GM20000 (cell line): Measurements from ENCODE around the gene DLG2.

Experiments used
- DNase-seq: peaks from one replicate; pipeline ENCODE4 v3.0.0; 2012; ENCODE audit warnings: low spot score
- TF ChIP-seq, protein P1 (sequence below): IDR thresholded peaks from 2 replicates; pipeline ENCODE4 v1.5.1; 2012; ENCODE audit warnings: mild to moderate bottlenecking, control low read depth; ENCODE audit errors: extremely low read depth, missing control alignments

The DLG2 gene

DNA sequence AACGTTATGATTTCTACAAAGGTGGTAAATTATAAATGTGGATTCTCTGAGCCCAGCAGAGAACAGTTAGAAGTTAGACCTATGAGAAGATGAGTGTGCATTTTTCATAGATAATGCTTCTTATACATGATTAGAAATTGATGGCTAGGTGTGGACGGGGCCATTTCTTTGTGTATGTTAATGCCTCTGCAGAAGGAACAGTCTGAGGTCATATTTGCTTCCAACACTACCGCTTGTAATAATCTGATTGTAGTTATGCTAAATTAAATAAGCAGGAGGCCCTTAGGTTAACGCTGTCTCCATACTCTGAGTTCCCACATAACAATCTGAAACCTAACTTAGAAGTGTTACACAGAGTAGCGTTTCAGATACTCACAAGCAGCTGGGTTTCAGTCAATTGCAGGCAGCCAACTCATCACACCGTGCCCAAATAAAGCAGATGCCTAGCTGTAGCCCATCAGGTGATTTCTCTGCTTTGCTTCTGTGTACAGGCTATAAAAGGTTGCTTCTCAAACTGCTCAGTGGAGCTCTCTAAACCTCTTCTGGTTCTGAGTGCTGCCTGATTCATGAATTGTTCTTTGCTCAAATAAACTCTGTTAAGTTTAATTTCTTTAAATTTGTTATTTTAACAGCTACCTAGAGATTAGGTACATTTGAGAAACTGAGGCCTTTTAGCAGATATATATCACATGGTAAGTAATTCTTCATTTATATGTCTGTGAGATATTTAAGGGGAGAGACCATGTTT lies 1702.2 kb downstream of the DLG2 start:
- TF ChIP-seq, protein P1, sequence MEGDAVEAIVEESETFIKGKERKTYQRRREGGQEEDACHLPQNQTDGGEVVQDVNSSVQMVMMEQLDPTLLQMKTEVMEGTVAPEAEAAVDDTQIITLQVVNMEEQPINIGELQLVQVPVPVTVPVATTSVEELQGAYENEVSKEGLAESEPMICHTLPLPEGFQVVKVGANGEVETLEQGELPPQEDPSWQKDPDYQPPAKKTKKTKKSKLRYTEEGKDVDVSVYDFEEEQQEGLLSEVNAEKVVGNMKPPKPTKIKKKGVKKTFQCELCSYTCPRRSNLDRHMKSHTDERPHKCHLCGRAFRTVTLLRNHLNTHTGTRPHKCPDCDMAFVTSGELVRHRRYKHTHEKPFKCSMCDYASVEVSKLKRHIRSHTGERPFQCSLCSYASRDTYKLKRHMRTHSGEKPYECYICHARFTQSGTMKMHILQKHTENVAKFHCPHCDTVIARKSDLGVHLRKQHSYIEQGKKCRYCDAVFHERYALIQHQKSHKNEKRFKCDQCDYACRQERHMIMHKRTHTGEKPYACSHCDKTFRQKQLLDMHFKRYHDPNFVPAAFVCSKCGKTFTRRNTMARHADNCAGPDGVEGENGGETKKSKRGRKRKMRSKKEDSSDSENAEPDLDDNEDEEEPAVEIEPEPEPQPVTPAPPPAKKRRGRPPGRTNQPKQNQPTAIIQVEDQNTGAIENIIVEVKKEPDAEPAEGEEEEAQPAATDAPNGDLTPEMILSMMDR: no peak
- no peak for DNase-seq

DNA sequence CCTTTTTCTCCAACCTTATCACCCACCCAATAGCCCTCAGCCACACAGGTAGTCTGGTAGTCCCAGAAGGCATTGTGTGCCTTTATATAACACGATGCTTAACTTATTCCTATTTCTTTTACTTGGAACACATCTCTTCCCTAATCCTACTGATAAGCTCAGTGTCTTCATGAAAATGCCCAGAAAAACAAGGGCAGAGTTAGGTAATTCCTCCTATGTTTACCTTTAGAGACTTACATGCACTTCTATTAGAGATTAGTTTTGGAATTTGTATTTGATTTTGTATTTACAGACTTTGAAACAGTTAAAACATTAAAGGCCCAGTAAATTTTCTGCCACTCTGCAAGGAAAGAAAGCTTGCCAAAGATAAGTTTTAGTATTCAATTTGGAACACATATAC lies 1703.2 kb downstream of the DLG2 start:
- TF ChIP-seq, protein P1: no peak

DNA sequence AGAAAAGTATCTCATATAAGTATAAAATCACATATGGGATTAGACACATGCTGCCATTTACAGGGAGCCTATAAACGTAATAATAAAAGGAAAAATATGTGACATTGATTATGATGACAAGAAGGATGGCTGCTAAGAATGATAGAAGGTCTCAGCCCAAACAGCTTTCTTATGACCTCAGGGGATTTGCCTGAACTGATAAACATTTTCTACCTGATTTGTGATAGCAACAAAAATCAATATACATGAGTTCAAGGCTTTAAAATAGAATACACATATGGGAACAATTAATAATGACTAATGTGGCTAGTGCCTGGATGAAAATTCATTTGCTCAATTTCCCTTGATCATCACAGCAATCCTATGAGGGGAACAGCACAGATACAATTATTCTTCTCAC lies 1704.2 kb downstream of the DLG2 start:
- no peak for DNase-seq
- TF ChIP-seq, protein P1: no peak

More for the DNA sequence above, 1703.2 kb downstream of the DLG2 start:
- no peak for DNase-seq

GRCh38 chr11:83922318-83922717 lies 1704.8 kb downstream of the DLG2 start:
- no peak for DNase-seq
- TF ChIP-seq, protein P1: no peak

DNA sequence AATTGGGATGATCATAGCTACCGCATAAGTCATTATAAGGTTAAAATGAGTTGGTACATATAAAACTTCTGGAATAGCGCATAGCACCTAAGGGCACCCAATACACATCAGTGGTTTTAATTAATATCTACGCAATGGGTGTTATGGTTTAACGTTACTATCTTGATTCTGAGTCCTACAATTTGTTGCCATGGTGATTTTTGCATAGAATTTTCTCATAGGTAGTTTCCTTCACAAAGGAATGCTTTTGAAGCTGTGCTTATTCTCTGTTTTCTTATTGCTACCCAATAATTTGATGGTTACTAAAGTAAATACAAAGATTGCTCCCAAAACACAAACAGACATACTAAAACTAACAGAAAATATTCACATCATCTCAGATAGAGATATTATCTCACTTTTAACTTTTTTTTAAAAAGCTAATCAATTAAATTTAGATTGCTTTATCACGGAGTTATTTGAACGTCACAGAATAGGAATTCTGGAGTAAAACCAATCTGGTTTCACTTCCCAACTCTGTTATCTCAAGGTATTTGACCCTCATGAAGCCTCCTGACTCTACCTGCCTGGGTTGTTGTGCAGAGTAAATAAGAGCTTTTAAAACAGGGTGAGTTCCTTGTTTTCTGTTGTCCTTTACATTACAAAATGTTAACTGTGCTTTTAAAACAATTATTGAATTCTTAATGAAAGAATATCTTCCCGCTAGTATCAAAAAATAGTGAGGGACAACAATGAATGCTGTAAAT lies 1705.5 kb downstream of the DLG2 start:
- DNase-seq: no peak
- TF ChIP-seq, protein P1: no peak

DNA sequence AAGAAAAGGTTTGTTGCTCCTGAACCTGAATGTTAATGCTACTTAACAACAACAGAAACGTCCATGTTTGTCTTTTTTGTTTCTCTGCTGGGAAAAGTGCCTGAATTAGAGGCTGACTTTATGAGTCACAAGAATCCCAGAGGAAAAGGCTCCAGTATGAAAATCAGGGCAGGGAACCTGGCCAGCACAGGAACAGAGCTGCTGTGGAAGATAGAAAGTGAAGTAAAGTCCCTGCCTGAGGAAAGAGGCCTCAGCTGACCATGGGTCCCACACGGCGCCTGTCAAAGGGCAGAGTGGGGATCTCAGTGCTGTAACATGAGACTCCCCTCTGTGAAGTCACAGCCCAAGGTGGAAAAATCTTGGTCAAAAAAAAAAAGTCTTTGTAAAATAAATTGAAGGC lies 1708.7 kb downstream of the DLG2 start:
- TF ChIP-seq, protein P1: no peak
- DNase-seq: no peak

DNA sequence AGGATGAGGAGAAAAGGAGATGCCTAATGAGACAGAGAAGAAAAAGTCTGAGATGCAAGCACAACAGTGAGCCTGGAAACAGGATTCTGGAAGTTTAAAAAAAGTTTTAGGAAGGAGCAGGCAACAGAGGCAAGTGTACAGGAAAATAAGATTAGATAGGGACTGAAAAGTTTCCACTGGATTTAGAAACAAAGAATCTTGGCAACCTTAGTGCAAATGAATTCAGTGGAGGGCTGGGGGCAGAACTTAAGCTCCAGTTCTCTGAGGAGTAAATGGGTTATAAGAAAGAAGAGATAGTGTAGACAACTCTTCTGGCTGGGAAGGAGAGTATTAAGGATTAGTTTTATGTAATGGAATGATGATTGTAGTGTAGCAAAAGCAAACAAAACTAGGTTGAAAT lies 1712.1 kb downstream of the DLG2 start:
- TF ChIP-seq, protein P1: no peak
- no peak for DNase-seq
